HG02678 (cell line): ENCODE results near the gene FRMD4A.

Experiments
- ATAC-seq: cut with Tn5 transposase; IDR thresholded peaks from one replicate; pipeline ENCODE4 v1.9.1; 2021; ENCODE audit warnings: mild to moderate bottlenecking, moderate library complexity; ENCODE audit not compliant: unreplicated experiment

Gene FRMD4A

DNA sequence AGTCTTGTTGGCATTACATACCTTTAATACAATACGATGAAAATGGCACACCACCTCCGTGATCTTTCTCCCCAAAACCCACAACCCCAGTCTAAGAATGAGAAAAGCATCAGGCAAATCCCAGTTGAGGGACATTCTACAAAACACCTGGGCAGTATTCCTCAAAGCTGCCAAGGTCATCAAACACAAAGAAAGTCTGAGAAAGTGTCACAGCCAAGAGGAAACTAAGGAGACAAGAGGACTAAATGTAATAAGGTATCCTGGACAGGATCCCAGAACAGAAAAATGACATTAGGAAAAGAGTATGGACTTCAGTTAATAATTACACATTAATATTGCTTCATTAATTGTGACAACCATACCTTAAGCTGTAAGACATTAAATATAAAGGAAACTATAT is 14.5 kb upstream of the FRMD4A start:
- no peak for ATAC-seq

DNA sequence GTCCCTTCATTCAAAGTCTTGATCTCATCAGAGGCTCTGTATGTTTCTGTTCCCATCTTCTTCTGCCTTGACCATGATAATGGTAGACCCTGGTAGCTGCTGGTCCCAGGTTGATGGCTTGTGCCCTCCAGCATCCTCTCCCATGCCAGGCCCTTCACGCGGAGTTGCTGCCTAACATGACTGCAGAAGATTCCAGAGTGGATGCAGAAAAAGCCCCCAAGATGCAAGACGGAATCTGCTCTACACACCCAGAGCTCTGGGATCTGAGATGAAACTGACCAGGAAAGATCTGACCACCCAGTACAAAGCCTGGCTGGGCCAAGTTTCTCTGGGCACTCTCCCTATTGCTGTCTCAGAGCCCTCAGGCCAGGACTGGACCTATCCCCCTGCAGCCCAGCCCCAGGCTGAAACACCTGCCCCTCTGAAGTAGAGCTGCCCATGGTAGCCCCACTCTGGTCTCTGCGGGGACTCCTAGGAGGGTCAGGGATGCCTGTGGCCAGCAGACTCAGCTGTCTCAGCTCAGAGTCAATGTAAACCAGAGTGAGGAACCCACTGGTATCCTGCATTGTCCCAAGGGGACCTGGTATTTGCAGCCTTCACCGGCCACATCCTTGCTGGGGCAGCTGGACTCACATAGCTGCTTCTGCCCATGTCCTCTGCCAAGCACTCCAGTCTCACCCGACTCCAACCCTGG is 9.5 kb upstream of the FRMD4A start:
- no peak for ATAC-seq

DNA sequence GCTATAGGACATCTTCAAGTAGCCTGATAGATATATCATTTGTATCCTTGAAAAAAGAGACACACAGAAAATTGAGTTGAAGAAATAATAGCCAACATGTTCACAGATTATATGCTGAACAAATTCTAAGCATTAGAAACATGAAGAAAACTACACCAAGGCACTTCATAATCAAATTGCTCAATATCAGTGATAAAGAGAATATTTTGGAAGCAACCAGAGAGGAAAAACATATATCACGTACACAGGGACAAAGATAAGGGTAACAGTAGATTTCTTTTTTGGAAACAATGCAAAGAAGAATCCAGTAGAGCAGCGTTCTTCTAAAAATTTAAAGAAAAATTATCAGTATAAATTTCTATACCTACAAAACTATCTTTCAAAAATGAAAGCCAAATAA is 6.0 kb upstream of the FRMD4A start:
- ATAC-seq = no peak

DNA sequence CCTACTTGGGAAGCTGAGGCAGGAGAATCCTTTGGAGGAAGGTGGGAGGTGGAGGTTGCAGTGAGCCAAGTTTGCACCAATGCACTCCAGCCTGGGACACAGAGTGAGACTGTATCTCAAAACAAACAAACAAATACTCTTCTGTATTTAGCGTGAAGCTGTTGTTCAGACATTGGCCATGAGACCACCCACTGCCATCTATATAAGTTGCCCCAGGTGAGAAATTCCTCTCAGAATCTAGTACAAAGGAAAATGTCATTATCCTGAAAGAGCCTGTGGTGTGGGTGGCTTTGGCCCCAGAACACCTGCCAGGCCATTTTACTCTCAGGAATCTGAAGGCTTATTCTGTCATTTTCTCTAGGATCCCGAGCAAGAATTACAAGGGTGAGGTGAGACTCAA is 4.0 kb upstream of the FRMD4A start:
- no peak for ATAC-seq

DNA sequence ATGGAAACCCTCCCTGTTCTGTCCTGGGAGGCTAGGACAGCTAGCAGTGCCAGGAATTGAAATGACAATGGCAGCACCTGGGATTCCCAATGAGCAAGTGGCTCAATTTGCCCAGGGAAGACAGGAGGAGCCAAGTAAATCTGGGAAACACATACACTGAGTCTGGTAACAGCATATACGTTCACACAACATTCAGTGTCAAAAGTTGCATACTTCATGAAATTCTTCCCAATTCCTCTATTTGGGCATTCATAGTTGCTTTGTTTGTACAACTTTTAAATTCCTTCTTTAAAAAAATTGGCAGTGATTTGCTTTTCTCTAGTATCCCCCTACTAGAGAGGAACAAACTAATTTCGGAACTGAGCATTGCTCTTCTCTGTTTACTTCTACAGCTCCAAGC is 2.9 kb upstream of the FRMD4A start:
- ATAC-seq = no peak

DNA sequence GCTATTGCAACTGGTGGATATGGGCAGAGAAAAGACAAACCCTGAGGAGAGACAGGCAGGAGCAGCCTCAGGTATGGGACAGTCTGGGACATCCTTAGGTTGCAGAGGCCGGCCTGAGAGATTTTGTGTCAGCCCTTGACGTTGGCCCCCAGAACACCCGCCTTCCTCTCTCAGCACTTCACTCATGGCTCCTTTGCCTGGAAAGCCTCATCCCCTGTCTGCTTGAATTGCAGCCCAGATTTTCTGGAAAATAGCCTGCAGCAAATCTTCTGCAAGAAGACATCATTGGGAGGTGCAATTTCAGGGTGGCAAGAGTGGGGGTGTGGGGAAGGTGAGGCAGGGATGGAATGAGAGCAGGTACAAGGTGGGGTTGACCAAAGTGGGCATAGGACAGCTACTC is 2.2 kb upstream of the FRMD4A start:
- ATAC-seq = no peak

DNA sequence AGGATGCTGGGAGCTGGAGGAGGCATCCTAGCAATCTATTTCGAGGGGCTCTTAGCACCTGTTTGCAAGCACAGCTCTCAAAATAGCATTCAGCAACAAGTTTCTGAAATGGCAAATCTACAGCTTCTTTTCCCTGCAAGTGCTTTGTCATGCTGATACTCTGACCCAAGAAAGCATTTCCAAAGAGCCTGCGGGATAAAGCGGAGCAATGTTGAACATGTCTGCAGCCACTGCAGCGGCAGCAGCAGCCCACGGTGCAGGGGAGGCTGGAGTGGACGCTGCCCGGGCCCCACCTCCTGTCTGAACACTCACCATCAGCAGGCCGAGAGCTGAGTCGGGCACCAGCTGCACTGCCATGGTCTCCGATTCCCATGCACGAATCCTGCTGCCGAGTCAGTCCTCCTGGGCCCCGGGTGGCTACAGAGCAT is 964 bp downstream of the FRMD4A start:
- ATAC-seq = no peak

DNA sequence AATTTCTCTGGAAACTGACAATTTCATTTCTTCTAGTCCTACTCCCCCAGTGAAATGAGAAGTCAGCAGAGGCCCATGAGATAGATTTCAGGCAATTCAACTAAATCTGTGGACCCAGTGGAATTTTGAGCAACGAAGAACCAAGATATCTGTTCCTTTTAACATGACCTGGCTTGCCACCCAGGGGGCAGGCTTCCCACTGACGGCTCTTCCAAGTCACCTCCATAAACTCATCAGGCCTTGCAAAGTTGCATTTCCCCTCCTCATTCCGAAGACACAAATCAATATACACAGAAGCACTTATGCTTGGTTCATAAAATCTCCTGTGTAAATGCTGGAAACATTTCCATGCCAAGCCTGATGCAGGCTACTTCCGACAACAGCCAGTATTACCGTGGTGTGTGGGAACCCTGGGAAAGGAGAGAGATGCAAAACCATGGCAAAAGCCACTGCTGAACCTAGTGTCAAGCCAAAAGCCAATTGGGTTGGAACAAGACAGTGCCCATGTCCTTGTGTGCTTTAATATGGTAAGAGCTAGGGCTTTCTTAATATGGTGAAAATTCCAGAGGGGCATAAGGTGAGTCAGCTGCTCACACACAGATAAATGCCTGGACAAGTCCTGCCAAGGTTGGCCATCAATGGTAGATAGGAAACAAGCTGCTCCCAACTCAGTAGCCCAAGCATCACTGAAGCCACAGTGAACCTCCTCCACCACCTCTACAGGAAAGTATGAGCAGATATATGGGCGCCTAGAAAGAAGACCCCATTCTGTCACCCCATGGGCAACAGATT is 1.6 kb downstream of the FRMD4A start:
- ATAC-seq = no peak

DNA sequence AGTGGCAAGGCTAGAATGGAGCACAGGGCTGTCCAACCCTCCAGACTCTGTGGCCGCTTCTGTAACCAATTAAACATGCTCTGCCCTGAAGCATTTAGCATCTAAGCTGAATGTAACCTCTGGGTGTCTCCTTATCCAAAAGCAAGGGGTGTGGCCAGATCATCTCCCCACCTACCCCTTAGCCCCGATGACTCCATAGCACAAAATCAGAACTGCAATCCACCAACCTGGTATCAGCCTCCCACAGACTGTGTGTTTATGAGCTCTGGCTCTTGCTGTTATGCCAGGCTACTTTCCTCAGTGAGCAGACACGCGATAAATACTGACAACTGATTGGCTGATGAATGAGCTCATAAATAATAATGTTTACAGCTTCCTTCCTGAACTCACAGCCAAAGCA is 3.2 kb downstream of the FRMD4A start:
- no peak for ATAC-seq

DNA sequence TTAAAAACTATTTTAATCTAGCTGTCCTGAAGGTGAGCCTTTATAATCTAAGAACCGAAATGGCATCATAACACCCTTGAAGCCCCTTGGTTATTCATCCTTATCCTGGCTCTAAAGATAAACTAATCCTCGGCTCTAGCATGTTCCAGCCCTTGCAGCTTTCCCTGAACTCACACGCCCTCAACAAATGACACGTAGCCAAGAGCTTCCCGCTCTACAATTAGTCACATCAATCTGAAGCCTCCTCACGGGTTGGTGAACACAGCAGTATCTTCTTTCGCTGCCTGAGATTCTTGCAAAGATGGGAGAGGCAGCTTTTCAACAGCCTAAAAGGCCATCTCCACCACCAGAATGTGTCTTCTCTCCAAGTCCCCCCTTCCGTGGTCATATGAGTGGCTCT is 4.1 kb downstream of the FRMD4A start:
- ATAC-seq = no peak

DNA sequence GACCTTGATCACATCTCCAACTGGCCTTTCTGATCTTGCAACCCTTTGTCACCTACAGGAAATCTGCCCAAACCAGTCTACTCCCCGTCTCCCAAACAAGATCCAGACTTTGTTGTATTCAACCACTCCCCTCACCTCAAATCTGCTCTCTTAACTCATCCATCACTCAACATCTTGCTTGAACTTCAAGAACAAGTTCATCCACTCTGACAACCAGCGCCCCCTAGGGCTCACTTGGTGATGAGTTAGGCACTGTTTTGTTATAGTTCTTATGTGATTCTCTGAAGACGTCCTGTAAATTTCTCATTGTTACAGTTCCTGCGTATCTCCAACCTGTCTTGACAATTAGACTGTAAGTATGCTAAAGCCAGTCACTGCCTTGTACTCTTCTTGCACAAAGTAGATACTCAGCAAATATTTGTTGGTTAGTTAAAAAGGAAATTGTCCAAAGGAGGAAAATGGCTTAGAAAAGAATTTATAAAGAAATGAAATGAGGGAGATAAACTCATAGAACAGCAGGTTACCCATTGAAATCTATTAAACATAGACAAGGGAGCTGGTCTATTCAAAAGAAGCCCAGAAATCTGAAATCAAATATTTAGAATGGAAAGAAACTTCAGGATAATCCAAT is 5.3 kb downstream of the FRMD4A start:
- no peak for ATAC-seq

DNA sequence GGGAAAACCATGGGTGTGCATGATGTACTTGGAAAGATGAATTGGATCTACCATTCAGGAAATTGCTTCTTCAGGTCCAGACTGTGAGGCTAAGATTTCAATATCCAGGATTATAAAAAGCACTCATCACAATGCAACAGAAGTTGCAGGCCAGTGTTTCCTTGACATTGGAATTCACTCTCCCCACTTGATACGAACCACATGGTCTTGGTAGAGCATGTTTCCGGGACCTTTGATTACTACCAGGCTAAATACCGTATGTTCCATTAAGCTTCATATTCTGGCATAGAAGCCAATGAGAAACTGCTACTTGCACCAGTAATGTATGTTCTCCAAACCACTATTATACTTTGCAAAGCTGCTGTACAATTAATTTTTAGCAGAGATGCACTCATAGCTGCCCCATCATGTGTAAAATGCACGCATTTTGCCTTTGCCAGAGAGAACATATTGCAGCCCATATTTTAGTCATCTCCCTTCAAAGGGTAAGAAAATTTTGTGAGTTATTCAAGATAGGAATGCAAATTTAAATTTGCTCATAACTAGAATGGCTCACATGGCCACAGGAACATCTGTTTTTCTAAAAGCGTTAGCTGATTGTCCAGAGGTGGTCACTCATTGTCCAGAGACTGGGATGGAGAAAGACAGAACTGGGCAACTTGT is 8.1 kb downstream of the FRMD4A start:
- no peak for ATAC-seq

DNA sequence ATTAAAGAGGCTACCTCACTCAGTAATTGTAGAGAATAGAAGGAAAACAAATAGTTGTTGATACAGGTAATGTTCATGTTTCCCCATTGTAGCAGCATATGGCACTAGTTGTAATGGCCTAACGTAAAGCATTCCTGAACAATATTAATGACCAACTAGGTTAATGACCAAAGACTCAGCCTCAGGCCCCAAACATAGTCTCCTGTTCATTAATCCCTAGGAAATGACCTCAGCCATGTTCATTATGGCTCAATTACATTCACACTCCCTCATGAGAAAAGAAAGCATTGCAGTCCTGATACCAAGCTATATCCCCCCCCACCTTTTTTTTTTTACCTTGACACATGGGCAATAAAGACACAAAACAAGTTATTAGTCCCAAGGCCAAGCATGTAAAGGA is 12.7 kb downstream of the FRMD4A start:
- ATAC-seq = no peak

DNA sequence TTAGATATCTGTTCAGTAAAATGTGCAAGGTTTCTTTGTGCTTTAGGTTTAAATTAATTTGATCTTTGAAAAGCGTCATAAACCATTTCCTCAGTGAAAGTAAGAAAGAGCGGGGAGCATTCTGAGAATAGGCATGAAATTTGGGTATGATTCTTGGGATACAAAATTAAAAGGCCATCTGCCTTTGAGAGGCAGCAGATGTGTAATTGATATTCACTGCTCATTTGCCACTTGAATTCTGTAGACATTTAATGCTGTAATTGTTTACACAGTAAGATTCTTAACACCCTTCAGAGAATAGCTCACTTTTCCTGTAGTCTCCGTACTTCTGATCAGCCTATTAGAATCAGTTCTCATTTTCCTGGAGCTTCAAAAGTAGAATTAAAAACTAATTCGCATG is 18.7 kb downstream of the FRMD4A start:
- ATAC-seq = no peak

DNA sequence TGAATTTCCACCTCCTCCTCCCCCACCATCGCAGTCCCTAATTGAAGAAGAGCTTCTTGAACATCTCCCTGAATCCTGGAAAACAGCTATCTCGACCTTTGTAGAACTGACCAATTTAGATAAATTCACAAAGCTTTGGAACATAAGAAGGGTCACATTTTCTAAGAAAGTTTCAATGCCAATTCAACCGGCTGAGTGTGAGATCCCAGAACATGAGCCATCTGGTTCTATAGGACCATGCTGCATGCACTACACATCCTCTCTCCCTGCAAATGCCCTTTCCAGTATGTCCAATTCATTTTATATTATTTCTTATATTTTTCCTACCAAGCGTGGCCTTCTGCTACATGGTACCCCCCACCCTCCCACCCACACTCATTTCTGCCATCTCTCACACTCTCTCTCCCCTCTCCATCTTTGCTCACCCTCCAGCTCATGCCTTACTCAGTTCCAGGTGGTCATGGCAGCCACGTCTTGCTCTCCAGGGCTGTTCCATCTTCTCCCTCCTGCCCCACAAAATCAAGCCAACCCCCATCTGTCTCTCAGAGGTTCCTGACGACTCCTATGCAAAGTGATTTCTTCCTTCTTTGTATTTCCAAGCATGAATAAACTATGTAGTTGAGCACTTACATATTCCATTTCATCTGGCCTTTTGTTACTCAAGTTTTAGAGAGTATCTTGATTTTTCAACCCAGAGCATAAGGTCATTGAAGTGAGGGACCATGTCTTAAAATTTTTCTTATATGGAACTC is 19.3 kb downstream of the FRMD4A start:
- no peak for ATAC-seq

DNA sequence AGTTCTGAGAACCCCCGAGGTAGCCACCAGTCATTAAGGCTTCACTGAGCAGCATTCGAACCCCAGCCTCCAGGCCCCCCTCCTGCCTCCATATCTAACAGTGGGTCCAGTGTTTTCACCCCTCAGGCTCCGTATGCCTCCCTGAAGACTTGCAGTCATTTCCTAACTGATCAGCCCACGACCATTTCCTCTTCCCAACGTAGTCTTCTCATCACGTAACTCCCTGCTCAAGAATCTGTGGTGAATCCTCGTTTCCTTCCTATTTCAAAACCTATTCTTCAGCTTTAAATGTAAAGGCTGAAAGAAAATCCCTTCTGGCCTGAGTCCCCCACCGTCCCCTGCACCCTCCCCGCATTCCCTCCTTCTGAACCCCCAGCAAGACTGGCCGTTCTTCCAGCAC is 21.1 kb downstream of the FRMD4A start:
- no peak for ATAC-seq

DNA sequence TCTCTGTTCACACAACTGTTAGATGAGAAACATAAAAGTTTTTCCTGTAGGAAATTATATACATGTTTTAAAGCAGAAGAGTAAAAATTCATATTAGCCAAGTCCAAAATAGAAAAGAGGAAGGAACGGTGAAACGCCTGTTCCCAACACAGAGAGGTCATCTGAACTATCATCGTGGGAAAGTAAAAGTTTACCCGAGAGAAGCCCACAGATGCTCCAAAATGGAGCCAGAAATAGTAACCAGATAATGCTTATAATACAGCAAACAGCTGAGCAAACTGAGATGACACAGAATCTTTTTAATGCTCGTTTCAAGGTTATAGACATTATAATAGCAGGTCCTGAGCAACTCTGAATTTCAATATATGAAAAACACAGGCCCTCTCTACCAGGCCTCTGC is 24.5 kb downstream of the FRMD4A start:
- ATAC-seq = no peak

DNA sequence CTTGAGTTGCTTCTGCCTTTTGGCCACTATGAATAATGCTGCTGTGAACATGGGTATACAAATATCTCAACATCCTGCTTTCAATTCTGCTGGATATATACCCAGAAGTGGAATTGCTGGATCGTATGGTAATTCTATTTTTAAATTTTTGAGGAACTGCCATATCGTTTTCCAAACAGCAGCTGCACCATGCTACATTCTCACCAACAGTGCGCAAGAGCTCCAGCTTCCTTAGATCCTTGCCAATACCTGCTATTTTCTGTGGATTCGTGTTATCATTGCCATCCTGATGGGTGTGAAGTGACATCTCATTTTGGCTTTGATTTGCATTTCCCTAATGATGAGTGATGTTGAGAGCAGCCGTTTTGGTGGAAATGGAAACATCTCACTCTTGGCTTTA is 26.7 kb downstream of the FRMD4A start:
- ATAC-seq = no peak

DNA sequence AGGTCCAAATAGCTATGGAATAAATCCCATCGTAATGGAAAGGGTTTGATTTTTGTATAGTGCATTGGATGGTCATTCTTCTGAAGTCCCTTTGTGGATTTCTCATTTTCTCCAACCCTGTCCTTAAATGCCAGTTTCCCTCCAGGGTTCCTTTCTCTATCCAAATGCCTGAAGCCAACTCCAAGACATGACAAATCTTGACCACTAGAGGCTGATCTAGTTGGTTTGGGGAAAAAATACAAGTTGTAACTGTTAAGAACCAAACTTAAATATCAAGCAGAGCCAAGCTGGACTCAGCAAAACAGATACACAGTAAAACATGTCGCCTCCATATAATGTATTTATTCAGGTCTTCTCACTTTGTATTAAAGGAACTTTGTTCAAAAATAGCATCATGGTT is 28.7 kb downstream of the FRMD4A start:
- ATAC-seq = no peak

DNA sequence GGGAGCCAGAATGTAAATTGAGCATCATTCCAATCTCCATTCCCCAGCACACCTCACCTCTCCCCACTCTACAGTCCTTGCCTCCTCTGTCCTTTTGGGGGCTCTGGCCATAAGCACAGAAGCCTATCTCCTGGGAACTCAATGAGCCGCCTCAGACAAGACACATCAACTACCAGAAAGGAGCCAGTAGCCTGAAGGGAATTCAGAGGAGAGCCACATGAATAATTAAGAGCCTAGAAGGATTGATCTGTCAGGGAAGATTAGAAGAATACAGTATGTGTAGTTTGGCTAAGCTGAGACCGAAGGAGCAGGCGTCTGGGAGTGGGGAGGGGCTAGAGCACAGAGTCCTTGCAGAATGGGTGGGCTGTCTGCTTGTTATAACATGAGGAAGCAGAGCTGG is 31.2 kb downstream of the FRMD4A start:
- ATAC-seq = no peak
